UCSD-AML1 (cell line): ENCODE measurements around the gene ASRGL1.

Experiments used
- DNase-seq: peaks from one replicate; lab custom pipeline; 2025; ENCODE audit not compliant: unreplicated experiment; lab: John Stamatoyannopoulos, UW

Gene ASRGL1

GRCh38 chr11:62411524-62411923 lies 74.3 kb downstream of the ASRGL1 start:
- DNase-seq = no peak

- no peak for DNase-seq
Measured at GRCh38 chr11:62413060-62413696, 75.9 kb downstream of the ASRGL1 start.

GRCh38 chr11:62416596-62416995 lies 79.3 kb downstream of the ASRGL1 start:
- no peak for DNase-seq

GRCh38 chr11:62418136-62418535 lies 80.9 kb downstream of the ASRGL1 start:
- no peak for DNase-seq

GRCh38 chr11:62418733-62419132 lies 81.5 kb downstream of the ASRGL1 start, which contains the start of gene SCGB1A1:
SCGB1A1 (plus strand) TSS chr11:62419033; CDS start chr11:62419096, 63 bp downstream.
- DNase-seq = no peak

- no peak for DNase-seq
Measured at GRCh38 chr11:62419314-62419929, 82.2 kb downstream of the ASRGL1 start.

- DNase-seq = no peak
Measured at GRCh38 chr11:62419943-62420342, 82.7 kb downstream of the ASRGL1 start.

- no peak for DNase-seq
Measured at GRCh38 chr11:62420882-62421281, 83.6 kb downstream of the ASRGL1 start.

GRCh38 chr11:62421996-62422395 lies 84.7 kb downstream of the ASRGL1 start:
- DNase-seq = no peak

- DNase-seq = no peak
Measured at GRCh38 chr11:62423012-62423411, 85.8 kb downstream of the ASRGL1 start.

GRCh38 chr11:62427630-62428233 lies 90.5 kb downstream of the ASRGL1 start:
- no peak for DNase-seq

- DNase-seq = no peak
Measured at GRCh38 chr11:62428871-62429560, 91.8 kb downstream of the ASRGL1 start.

GRCh38 chr11:62430425-62430824 lies 93.2 kb downstream of the ASRGL1 start:
- DNase-seq = no peak

- DNase-seq = no peak
Measured at GRCh38 chr11:62431171-62431901, 94.1 kb downstream of the ASRGL1 start.

GRCh38 chr11:62432695-62433094 lies 95.4 kb downstream of the ASRGL1 start:
- no peak for DNase-seq

- DNase-seq = no peak
Measured at GRCh38 chr11:62433141-62433903, 96.1 kb downstream of the ASRGL1 start.

- DNase-seq = no peak
Measured at GRCh38 chr11:62433904-62434276, 96.6 kb downstream of the ASRGL1 start.

- no peak for DNase-seq
Measured at GRCh38 chr11:62435846-62436660, 98.8 kb downstream of the ASRGL1 start.

- no peak for DNase-seq
Measured at GRCh38 chr11:62437616-62438015, 100.4 kb downstream of the ASRGL1 start.

GRCh38 chr11:62438641-62439040 lies 101.4 kb downstream of the ASRGL1 start:
- DNase-seq = no peak
